ENCODE data around the gene OLFM4.

OLFM4 gene

DNA sequence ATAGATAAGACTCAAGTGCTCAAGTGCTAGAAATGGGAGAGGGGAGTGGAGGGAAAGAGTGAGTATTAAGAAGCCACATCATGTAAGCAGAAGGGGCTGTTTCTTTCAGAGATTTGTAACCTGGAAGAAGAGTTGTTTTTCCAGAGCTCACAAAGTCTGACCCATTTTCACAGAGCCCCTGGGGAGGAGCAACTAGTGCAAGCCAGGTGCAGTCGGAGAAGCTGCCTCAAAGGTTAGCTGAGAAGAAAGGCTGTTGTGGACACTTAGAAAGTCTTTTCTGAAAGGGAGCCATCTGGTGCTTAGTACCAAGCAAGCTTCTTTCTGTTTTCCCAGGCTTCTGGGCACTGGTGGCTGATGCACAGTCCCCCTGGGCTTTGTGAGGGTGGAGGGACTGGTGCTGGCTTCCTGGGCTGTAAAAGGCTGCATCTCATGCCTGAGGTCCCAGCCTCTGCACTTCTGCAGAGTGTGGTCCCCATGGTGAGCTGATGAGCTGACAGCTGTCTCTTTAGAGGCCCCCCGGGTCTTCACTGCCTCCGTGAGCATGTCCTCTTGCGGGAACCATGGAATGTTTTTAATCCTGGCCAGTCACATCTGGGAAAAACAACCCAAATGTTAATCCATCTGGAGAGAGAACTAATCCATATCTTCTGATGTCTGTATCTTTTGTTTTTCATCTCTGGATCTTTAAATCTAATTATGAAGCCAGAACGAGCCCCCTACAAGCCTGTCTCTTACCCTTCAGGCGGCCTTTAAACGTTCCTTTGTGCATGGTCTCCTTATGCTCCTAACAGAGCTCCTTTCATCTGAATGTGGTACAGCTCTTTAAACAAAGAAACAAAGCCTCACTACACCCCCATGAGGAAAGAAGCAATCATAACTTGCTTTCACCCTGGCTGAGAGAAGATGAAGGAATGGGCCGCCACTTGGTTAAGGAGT, 40.2 kb downstream of the OLFM4 start:
- no peak for DNase-seq

DNA sequence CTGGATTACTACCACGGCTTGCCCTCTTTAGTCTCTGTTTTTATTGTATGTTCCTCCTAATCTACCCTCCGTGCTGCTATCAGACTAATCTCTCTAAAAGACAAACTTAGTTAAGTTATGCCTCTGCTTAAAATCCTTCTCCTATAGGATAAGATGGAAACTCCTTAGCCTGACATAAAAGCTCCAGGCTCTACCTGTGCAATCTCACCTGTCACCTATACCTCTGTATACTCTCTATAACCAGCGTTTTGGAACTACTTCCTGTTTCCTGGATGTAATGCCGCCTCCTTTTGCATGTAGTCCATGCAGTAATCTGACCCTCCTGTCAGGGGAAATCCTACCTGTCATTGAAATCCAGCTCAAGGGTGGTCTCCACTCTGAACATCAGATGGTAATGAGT, 41.2 kb downstream of the OLFM4 start:
- no peak for DNase-seq

DNA sequence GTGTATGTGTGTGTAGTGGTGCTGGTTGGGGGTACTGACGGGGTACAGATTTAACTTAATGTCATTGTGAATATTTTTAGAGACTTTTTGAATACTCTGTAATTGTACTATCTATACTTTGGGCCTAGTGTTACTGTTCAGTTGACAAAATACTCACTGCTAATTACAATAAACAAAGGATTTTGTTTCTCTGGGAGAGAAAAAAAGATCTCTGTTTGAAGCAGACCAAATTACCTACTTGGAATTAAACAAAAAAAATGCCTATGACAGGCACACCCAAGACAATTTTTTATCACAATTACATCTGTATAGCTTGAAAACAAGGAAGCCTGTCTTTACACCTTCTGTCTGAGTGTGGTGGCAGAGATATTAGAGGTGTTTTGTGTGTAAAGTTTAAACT, 45.1 kb downstream of the OLFM4 start:
- DNase-seq, result no peak

DNA sequence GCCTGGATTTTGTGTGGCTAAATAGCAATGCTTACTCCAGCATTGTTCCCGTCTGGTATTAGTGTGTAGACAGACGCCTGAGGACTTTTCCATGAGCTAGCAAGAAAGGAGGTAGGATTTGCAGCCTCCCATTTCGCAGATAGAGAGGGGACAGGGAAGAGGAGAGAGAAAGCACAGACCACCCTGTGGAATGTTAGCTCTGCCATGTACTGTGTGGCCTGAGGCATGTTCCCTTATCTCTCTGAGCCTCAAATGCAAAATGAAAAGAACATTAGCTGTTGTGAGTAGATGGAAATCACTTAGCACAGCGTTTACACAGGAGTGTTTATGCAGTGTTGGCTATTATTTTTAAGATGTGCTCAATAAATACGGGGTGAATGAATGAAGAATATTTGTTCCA, 45.5 kb downstream of the OLFM4 start:
- no peak for DNase-seq

DNA sequence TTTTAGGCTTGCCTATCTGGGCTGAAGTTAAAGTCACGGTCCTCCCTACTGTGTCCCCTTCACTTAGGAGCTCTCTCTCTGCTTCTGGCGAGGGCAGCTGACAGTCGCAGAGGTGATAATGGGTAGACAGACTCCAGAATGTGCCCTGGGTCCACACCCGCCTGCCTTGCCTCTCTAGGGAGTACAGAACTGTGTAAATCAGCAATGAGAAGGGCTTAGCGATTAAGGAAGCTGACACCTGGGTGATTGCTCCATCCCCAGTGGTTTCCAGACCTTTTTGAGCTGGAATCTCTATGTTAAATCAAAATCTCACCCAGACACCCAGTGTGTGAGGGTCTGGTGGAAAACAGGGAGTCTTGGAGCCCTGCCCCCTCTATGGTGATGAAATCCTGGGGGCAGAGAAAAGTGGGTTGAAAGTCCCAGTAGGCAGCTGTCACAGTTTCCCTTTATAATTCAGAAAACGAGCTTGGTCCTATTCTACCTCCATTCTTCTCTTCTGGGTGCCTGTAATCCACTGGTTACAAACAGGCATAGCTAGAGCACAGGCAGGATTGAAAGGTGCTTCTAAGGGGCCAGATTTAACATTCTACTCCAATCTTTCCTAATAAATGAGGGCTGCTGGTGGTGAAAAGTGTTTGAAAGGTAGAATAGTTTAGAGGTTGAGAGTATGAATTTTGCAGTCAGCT, 46.9 kb downstream of the OLFM4 start:
- DNase-seq, result no peak

DNA sequence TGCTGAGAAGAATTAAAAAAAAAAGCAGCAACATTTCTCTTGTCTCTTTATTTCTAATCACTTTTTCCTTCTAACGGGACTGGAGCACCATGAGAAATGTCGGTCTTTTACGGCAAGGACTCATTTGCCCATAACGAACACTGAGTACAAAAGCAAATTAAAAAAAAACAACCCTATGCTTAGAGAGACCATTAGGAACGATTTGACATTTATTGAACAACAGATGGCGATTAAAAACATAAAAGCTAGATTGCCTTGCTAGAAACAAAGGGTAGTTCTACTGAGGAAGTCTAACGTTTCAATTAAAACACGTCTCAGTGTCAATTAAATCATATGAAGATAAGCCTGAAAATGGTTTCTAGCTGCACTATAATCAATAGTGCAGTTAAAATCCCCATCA, 51.1 kb downstream of the OLFM4 start:
- no peak for DNase-seq

DNA sequence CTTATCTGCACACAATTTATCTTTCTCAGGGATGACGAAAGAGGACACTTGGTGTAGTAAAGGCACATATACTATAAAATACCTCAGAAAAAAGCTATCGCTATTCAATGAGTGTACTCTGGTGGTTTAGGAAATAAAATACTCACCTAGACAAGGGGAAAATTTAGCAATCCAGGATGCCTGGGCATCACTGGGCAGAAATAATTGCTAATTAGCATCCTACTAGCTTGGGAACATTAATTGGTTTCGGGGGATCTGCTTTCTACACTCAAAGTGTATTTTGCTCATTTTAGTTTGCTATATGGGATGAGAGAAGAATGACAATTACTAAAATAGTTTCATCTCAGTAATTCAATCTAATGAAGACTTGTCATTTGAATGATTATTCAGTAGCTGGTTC, 60.3 kb downstream of the OLFM4 start:
- no peak for DNase-seq

DNA sequence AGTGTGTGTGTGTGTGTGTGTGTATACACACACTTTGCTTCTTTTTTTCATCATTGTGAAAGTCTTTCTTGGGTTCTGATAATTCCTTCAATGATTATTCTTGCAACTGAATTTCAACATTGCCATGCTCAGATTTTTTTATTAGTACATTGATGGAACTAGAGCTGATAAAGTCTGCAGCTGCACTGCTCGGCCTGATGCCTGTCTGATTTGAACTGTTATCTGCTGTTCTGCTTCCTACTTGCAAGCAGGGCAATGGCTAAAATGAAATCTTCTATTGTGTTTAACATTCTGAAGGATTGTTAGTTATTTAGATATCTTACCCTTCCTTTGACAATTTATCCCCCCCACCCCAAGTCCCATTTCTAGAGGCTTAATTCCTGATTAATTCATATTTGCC, 61.3 kb downstream of the OLFM4 start:
- no peak for DNase-seq

DNA sequence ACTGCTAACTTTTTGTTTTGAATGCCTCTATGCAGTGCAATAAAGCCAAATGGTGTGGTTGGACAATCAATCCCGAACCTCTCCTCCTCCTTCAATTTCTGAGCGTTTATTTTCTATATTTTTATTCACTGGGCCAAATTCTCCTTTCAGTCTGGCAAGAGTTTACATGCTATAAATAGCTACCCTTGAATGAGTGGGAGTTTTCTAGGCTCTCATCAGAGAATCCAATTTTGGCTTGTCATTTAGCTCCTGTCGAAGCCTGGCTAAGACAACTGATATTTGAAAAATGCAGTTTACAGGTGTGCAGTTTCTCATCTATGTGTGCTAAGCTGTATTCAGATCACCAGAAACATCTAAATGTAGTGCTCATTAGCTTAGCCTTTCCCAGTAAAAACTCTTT, 61.8 kb downstream of the OLFM4 start:
- no peak for DNase-seq

DNA sequence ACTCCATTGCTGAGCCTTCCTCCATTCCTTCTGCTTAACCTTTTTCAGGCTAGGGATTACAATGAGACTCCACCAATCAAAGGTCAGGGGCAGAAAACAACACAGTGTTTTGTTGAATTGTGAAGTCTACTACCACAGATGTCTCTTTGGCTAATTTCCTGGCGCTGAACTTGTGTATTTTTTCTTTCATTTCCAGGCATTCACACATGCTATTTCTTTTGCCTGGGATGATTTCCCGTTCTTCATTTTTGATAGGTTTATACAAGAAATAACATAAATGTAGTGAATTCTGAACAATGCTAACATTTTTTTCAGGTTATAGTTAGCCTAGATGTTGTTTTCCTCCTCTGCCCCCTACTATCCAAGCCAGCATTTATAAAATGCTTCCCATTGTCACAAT, 64.3 kb downstream of the OLFM4 start:
- DNase-seq, result no peak

DNA sequence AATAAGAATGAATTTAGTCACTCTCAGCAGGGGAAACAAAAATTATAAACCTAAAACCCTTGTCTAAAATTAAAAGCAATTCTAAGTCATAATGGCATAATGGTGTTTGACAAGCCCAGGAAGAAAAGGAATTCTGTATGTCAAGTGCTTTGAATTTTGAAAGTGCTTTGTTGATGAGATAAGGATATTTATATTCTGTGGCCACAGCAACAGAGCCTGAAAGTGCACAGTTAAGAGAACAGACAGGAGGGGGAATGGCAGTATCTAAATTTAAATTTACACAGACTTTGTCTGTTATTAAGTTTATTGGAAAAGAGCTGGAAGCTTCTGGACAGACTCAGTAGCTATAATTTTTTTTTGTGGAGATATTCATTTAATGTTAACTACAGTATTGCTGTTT, 69.8 kb downstream of the OLFM4 start:
- no peak for DNase-seq

DNA sequence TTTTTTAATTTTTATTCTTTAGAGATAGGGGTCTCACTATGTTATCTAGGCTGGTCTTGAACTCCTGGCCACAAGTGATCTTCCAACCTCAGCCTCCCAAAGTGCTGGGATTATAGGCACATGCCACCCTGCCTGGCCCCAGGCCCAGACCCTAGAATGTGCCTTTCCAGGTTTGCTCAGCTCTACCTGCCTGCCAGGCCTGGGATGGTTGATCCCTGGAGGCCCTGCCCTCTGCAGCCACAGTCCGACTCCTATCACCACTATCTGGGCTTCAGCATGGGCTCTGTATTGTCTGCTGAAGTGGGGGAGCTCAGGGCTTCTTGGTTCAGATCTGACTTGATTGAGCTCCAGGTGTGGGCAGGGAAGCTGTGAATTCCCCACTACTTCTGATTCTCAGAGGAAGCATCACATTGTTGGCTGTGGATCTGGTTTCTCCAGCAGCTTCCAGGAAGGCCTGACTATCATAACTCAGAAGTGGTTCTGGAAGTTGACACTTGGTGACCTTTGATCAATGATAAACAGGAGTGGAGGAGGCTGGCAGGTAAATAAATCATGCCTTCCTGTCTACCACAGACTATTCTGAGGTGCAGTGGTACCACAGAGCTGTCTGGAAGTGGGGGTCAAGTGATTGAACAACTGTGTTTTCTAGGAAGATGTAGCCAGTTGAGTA, 71.9 kb downstream of the OLFM4 start:
- DNase-seq, result no peak

Data from stimulated activated CD4-positive, alpha-beta T cell treated with anti-CD3 and anti-CD28 coated beads, Interleukin-2, amount 100 ng/mL, for 48 hours (primary cell).